Measurements from ENCODE around the gene PARD6G. TPM values are rescaled to one million over a fixed set of nuclear protein-coding genes. Genes with fewer than 3 reads are reported as not detected.

The PARD6G gene
- total and polyA plus RNA-seq, 2 of the 8 experiments (the other 6 are each of a cell fraction or from before 2014, with no cell fraction given) = 11.3 to 17.9 TPM

DNA sequence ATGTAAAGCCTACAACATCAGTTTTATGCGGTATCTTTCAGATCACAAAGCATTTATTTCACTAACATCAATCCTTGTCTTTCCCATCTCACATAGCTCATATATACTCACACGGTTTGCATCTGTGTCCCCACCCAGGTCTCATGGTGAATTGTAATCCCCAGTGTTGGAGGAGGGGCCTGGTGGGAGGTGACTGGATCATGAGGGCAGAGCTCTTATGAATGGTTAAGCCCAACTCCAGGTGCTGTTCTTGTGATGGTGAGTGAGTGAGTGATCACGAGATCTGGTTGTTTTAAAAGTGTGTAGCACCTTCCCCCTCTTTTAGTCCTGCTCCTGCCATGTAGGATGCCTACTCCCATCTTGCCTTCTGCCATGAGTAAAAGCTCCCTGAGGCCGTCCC, 42.0 kb downstream of the PARD6G start:
- Histone ChIP-seq H3K23ac (ENCODE audit: insufficient read length) (no peak overlapping the region), H4K5ac (ENCODE audit: insufficient read length, low read depth, low read length) (no peak overlapping the region), H3K4me1 (replicated peaks in 1 of 4; ENCODE audit: control insufficient read depth in 3 of 4, insufficient read depth in 4 of 4, low read length in 3 of 4) (peaks cover 0 to 11% (median 3%) of the 10 kb centered on the region in 4 experiments; a peak in 4 of 7 replicates), H3K79me1 (ENCODE audit: low read depth, low read length) (no peaks in the 10 kb centered on the region; the same call in 1 of the 2 replicates), H3K4ac (replicated peaks; ENCODE audit: insufficient read length, low read depth, low read length) (no peak overlapping the region), H2BK5ac (ENCODE audit: low read depth, low read length) (no peak overlapping the region), H2AFZ (ENCODE audit: low read length) (no peak overlapping the region), H4K20me1 (replicated peaks in 1 of 2; ENCODE audit: control insufficient read depth in 1 of 2, insufficient read depth in 2 of 2, low read length in 2 of 2) (peaks cover 7 to 10% of the 10 kb centered on the region in 2 experiments), H3K56ac (replicated peaks; ENCODE audit: insufficient read length, low read depth, low read length) (no peak overlapping the region), H2BK20ac (ENCODE audit: low read length) (no peak overlapping the region), H3K27ac (ENCODE audit: low read depth, low read length) (no peak overlapping the region), H3K14ac (ENCODE audit: insufficient read length) (no peak overlapping the region), H3K79me2 (ENCODE audit: control insufficient read depth in 1 of 2, insufficient read depth in 2 of 2, low read length in 2 of 2) (no peaks in the 10 kb centered on the region), H3K9ac (replicated peaks in 1 of 4; ENCODE audit: extremely low read depth in 1 of 4, low read depth in 3 of 4, low read length in 3 of 4) (no peak overlapping the region), H2BK120ac (replicated peaks; ENCODE audit: low read depth, low read length) (no peak overlapping the region), H3K18ac (ENCODE audit: extremely low read depth, low read length) (no peak overlapping the region), H3K9me3 (ENCODE audit: insufficient read depth in 2 of 2, low read depth in 1 of 2, low read length in 1 of 2) (no peaks in the 10 kb centered on the region), H2BK12ac (ENCODE audit: low read depth, low read length) (no peak overlapping the region), H4K8ac (ENCODE audit: extremely low read depth, insufficient read depth, low read length) (no peak overlapping the region), H3K27me3 (replicated peaks in 1 of 4; ENCODE audit: control insufficient read depth in 3 of 4, extremely low read depth in 1 of 4, insufficient read depth in 3 of 4, low read length in 3 of 4) (no peaks in the 10 kb centered on the region), H2AK5ac (ENCODE audit: low read depth, low read length) (no peak overlapping the region), H3K4me2 (ENCODE audit: insufficient read depth in 1 of 2, low read depth in 2 of 2, low read length in 2 of 2) (no peak overlapping the region), H3K36me3 (ENCODE audit: control insufficient read depth in 2 of 4, insufficient read depth in 4 of 4, low read length in 3 of 4) (no peaks in the 10 kb centered on the region; a peak in 1 of 8 replicates), H3K4me3 (ENCODE audit: extremely low read depth in 1 of 4, insufficient read depth in 2 of 4, low read depth in 3 of 4, low read length in 4 of 4) (no peak overlapping the region), H2BK15ac (ENCODE audit: low read length) (no peak overlapping the region), H4K91ac (replicated peaks; ENCODE audit: insufficient read length, low read length) (no peak overlapping the region), H3K23me2 (ENCODE audit: low read depth, low read length) (no peaks in the 10 kb centered on the region)
- 82% methylated on average over 4 of the region's 4 CpGs; no CpG with 5 or more reads in 1 of the 2 experiments for WGBS, 2 experiments (ENCODE audit: extremely low coverage in 1 of 2, insufficient coverage in 1 of 2, insufficient read length in 1 of 2, insufficient replicate concordance in 2 of 2, low coverage in 1 of 2, low lambda C conversion rate in 2 of 2, missing lambda C conversion rate in 1 of 2)
- TF ChIP-seq BRCA1 (IDR thresholded peaks at IDR 0.05; ENCODE audit: low read depth, low read length) (no peak), PHF8 (conservative IDR thresholded peaks at IDR 0.05; ENCODE audit: low read depth, low read length) (no peak), RFX5 (IDR thresholded peaks at IDR 0.05; ENCODE audit: borderline replicate concordance, low read depth, low read length) (no peak), RBBP5 (IDR thresholded peaks at IDR 0.05; ENCODE audit: borderline replicate concordance, low read depth, low read length) (no peak), TBP (IDR thresholded peaks at IDR 0.05; ENCODE audit: low read depth, low read length) (no peak)
- TF ChIP-seq, protein P1, sequence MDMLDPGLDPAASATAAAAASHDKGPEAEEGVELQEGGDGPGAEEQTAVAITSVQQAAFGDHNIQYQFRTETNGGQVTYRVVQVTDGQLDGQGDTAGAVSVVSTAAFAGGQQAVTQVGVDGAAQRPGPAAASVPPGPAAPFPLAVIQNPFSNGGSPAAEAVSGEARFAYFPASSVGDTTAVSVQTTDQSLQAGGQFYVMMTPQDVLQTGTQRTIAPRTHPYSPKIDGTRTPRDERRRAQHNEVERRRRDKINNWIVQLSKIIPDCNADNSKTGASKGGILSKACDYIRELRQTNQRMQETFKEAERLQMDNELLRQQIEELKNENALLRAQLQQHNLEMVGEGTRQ (IDR thresholded peaks at IDR 0.05; ENCODE audit: low read length) = no peak
- POLR2A ChIA-PET (ENCODE audit: partially characterized antibody) = interaction anchor here (1.1 to 1.5 kb wide), 2 partner anchors 42 to 95 kb away, joined by 3 read pairs; partner anchors contain the start of gene PARD6G
- FAIRE-seq (no peak), DNase-seq (ENCODE audit: low read depth in 1 of 2, low spot score in 2 of 2) (peak in 1 of 2 experiments; percentile 28)
- CTCF ChIA-PET (ENCODE audit: partially characterized antibody) = interaction anchor here (0.9 to 7.8 kb wide), 4 partner anchors 8 to 48 kb away, joined by 3 to 70 read pairs (median 3); no protein-coding TSS in a partner anchor

Data from H1 (cell line).